Measurements from ENCODE around the gene TUBA4A.
"Not testable (repeated sequence)": the region's sequence is repeated elsewhere in the genome, so short reads cannot be mapped to it uniquely, and the experiment has no call there.

The TUBA4A gene

GRCh38 chr2:219253753-219254589 is at the start of gene TUBA4A:
TSS of gene TUBA4A (minus strand) at chr2:219253918. CDS start at chr2:219253858, 60 bp downstream.
- DNase-seq = no peak

GRCh38 chr2:219302412-219302968 is 48.8 kb upstream of the TUBA4A start:
- no peak for DNase-seq

- DNase-seq = no peak
Observed at GRCh38 chr2:219300022-219300421, 46.3 kb upstream of the TUBA4A start.

GRCh38 chr2:219299372-219299760 is 45.6 kb upstream of the TUBA4A start:
- no peak for DNase-seq

GRCh38 chr2:219298759-219299371 is 45.1 kb upstream of the TUBA4A start:
- no peak for DNase-seq

- DNase-seq = no peak
Observed at GRCh38 chr2:219297766-219298456, 44.2 kb upstream of the TUBA4A start.

- DNase-seq = no peak
Observed at GRCh38 chr2:219296631-219297391, 43.1 kb upstream of the TUBA4A start.

GRCh38 chr2:219296142-219296541 is 42.4 kb upstream of the TUBA4A start:
- no peak for DNase-seq

GRCh38 chr2:219294356-219295351 is 40.9 kb upstream of the TUBA4A start:
- DNase-seq = no peak

- no peak for DNase-seq
Observed at GRCh38 chr2:219293736-219294231, 40.1 kb upstream of the TUBA4A start.

GRCh38 chr2:219292616-219293015 is 38.9 kb upstream of the TUBA4A start:
- no peak for DNase-seq

GRCh38 chr2:219291910-219292490 is 38.3 kb upstream of the TUBA4A start:
- DNase-seq = no peak

GRCh38 chr2:219291394-219291793 is 37.7 kb upstream of the TUBA4A start:
- no peak for DNase-seq

- no peak for DNase-seq
Observed at GRCh38 chr2:219290381-219291171, 36.9 kb upstream of the TUBA4A start.

GRCh38 chr2:219289537-219290361 is 36.0 kb upstream of the TUBA4A start:
- DNase-seq = no peak

- DNase-seq = no peak
Observed at GRCh38 chr2:219289195-219289536, 35.4 kb upstream of the TUBA4A start.

- no peak for DNase-seq
Observed at GRCh38 chr2:219287580-219288265, 34.0 kb upstream of the TUBA4A start.

- not testable (repeated sequence) for DNase-seq
Observed at GRCh38 chr2:219287116-219287440, 33.4 kb upstream of the TUBA4A start.
